ENCODE measurements around the gene TANK.
"Not testable (repeated sequence)": the region's sequence is repeated elsewhere in the genome, so short reads cannot be mapped to it uniquely, and the experiment has no call there.

The TANK gene

DNA sequence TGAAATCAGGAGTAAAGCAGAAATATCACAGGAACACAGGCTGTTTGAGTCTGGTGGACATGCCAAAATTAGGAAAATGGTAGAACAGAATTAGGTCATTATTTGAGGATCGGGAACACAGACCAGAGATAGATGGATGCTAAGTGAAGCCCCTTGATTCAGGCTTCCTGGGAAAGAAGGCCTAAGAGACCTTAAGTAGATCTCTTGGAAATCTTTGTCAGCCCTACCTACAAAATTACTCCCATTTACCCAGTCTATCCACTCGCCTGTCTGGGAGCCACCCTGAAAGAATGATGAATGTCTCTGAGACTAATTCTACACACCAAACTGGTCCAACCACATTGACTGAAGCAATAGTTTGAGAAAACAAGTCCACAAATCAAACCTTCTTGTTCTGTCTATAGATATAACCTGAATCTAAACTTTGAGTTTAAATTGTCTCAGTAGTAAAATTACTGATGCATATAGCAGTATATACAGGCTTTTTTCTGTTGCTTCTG lies 36.6 kb upstream of the TANK start:
- FAIRE-seq (no peak), DNase-seq (ENCODE audit: insufficient read length, low spot score) (no peak)
- no peak for TF ChIP-seq POLR2A (IDR thresholded peaks at IDR 0.05; ENCODE audit: low read depth, low read length)

DNA sequence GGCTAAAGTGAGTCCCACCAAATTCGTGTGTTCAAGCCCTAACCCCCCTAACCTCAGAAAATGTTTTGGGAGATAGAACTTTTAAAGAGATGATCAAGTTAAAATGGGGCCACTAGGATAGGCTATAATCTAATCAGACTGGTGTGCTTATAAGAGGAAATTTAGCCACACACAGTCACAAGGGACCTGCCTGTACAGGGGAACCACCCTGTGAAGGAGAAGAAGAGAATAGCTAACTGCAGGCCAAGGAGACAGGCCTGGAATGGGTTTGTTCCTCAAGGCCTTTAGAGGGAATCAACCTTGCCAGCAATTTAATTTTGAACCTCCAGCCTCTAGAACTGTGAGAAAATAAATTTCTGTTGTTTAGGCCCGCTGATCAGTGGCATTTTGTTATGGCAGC lies 36.0 kb upstream of the TANK start:
- FAIRE-seq (no peak), DNase-seq (ENCODE audit: insufficient read length, low spot score) (no peak)
- TF ChIP-seq POLR2A (IDR thresholded peaks at IDR 0.05; ENCODE audit: low read depth, low read length), result no peak

DNA sequence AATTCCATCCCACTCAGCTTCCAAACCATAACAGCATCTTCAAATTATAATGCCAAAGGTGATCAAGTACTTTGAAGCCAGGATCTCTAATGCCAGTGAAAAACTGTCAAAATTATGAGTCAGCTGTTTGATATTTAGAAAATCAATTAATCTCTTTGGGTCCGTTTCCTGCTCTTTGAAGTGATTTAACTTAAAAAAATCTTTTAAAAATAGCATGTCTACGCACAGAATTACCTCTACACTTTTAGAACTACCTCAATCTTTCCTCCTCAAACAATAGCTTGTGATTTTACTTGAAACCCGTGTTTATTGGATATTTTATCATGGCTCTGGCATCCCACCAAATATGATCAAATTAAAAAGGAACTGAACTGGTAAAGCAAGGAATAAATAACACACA lies 31.3 kb upstream of the TANK start:
- FAIRE-seq, result no peak
- no peak for DNase-seq (ENCODE audit: insufficient read length, low spot score)
- no peak for TF ChIP-seq POLR2A (IDR thresholded peaks at IDR 0.05; ENCODE audit: low read depth, low read length)

DNA sequence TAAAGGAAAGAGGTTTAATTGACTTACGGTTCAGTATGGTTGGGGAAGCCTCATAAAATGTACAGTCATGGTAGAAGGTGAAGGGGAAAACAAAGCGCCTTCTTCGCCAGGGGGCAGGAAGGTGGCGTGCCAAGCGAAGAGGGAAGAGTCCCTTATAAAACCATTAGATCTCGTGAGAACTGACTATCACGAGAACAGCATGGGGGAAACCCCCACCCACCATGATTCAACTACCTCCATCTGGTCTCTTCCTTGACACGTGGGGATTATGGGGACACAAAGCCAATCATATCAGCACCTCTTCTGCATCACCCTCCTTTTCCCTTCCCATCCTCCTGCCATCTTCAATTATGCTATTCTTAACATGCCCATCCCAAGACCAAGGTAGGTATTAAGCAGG lies 29.9 kb upstream of the TANK start:
- FAIRE-seq, result no peak
- TF ChIP-seq POLR2A (IDR thresholded peaks at IDR 0.05; ENCODE audit: low read depth, low read length), result no peak
- DNase-seq (ENCODE audit: insufficient read length, low spot score), result no peak

DNA sequence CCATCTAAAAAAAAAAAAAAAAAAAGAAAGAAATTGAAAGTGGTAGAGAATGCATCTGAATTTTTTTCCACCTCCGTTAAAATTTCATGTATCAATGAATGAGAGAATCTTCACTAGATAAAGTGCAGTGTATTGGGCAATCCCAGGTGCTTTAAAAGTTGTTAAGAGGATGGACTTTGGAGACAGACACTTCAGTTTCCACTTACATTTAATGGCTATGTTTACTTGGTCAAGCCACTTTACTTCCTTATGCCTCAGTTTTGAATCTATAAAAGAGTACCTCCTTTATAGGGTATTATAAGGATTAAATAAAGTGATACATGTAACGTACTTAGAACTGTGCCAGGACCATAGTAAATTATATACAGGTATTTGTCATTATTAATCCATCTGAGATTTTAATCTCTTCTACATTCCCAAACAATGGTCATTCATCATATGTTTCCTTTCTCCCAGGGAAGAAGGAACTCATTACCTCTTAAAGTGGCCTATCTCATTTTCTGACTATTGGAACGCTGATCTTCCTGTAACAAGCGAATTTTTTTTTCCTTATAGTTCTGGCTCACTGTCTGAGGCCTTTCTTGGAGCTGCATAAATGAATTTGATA lies 29.1 kb upstream of the TANK start:
- FAIRE-seq (no peak), DNase-seq (ENCODE audit: insufficient read length, low spot score) (no peak)
- TF ChIP-seq POLR2A (IDR thresholded peaks at IDR 0.05; ENCODE audit: low read depth, low read length), result no peak

DNA sequence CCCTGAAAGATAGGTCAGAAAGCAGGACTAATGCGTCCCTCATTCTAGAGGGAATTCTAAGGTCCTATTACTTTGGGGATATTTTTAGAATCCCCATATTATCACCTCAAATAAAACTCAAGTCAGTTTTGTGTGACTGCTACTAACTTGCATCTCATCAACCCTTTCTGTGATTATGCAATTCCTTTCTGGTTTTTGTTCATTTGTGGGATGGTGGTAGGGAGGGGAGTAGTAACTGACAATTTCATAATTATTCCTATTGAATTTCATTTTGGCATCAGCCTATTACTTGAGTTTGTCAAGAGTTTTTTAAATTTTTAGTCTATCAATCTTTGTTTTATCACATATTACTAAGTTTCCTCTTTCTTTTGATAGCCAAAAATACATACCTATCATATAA lies 28.4 kb upstream of the TANK start:
- FAIRE-seq (no peak), DNase-seq (ENCODE audit: insufficient read length, low spot score) (no peak)
- TF ChIP-seq POLR2A (IDR thresholded peaks at IDR 0.05; ENCODE audit: low read depth, low read length), result no peak

DNA sequence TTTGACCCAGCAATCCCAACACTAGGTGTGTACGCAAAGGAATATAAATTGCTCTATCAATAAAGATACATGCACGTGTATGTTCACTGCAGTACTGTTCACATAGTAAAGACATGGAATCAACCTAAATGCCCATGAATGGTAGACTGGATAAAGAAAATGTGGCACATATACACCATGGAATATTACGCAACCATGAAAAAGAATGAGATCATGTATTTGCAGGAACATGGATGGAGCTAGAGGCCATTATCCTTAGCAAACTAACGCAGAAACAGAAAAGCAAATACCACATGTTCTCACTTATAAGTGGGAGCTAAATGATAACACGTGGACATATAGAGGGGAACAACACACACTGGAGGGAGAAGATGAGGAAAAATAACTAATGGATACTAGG lies 27.8 kb upstream of the TANK start:
- FAIRE-seq; DNase-seq (ENCODE audit: insufficient read length, low spot score): not testable (repeated sequence)

DNA sequence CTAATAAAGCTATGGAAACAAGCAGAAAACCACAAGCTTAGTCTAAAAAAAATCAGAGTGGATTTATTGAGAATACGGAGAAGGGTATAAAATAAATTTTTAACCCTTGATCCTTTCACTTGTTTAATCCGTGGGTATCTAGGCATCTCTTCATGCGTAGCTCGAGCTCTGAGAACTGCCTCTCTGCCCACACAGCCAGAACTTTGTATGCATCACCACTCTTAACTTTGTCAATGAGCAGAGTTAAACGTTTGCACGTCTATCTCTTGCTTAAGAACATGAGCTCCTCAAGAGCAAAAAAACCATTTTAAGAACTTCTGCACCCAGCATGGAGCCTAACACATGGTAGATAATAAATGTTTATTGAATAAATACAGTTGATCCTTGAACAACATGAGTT lies 26.9 kb upstream of the TANK start:
- FAIRE-seq, result no peak

DNA sequence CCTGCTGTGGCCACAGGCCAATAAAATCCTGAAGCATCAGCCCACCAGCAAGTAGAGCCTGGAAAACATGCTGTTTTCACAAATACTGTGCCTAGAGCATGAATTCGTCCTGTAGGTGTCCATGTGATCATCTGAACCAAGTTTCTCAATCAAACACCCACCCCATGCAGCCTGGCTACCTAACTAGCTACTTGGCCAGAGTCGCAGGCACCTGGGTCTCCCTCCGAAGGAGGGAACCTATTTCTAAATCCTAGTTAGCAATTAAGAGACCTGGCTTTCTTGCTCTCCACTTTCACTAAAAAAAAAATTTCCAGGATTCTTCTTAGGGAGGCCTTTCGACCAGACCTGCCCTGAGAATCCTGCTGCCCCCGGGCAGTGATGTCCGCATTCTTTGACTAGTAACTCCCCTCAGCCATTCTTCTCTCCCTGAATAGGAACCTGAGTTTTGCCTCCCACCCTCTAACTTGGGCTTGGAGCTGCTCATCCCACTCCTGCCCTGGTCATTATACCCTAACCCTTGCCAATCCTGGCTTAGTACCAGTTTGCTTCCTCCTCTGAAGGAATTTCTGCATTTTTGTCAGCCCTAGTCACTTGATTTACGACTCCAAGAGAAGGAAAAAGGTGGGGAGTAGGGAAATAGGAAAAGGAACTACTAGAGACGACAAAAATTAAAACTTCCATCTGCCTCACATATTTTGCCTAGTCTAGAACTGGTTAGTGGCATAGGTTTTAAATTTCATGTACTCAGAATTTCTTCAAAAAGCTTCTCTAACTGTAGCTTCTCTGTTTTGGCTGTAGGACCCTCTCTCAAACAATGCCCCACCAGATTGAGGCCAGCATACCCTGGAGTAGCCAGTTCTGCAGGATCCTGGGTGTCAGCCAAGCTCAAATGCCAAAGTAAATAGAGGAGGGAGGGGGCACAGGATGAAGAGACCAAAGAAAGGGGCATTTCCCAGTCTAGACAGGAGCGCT lies 25.4 kb upstream of the TANK start:
- DNase-seq (ENCODE audit: insufficient read length, low spot score), result peak; percentile 23
- no peak for TF ChIP-seq POLR2A (IDR thresholded peaks at IDR 0.05; ENCODE audit: low read depth, low read length)
- FAIRE-seq, result peak; percentile 89

More for the DNA sequence above, 26.9 kb upstream of the TANK start:
- no peak for TF ChIP-seq POLR2A (IDR thresholded peaks at IDR 0.05; ENCODE audit: low read depth, low read length)
- no peak for DNase-seq (ENCODE audit: insufficient read length, low spot score)

DNA sequence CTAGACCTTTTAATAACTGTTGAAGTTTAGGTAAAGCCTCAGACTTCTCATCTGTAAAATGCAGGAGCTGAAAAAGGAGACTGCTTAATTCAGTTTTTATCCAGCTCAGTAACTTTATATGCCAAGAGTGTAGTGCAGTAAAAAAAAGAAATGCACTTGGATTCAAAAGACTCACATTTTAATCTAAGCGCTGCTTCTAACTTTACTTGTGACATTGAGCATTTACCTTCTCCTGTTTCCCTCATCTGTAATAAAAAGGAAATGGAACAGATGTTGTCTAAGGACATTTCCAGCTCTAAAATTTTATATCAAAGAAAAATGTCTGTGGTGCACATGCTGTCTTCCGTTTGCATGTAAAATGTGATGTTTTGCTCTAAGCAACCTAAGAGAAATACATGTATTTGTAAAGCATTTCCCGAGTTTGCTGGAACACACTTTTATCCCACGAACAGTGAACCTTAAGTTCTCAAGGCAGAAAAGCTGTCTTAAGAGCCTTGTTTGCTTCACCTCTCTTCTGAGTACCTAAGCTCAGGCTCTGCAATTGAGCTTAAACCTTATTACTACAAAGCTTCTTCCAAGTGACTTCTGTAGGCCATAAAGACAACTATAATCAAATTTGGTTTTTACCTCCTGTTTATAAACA lies 24.2 kb upstream of the TANK start:
- DNase-seq (ENCODE audit: insufficient read length, low spot score), result no peak
- TF ChIP-seq POLR2A (IDR thresholded peaks at IDR 0.05; ENCODE audit: low read depth, low read length), result no peak
- FAIRE-seq, result no peak

DNA sequence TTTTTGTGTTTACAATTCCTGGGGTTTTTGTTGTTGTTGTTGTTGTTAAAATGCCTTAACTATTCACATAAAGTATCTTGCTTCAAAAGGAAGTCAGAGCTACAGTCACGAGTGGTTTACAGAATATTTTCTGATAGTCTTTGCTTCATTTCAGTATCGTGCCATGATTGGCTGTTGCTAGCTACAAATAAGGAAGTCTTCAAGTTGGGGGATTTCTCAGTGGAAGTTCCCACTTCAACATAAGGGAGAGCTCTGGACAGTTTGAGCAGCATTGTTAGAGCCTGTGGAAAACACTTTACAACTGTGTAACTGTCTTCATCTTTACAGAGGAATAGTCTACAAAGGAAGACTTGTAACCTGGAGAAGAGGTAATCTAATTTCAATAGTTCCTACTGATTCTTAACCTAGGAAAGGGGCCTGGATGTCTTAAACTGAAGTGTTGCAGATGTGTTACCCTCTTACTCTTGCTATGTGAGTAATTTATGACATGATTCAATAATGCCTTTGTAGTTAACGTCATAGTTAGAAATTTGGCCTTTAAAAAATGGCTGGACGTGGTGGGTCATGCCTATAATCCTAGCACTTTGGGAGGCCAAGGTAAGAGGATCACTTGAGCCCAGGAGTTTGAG lies 23.4 kb upstream of the TANK start:
- FAIRE-seq (peak; percentile 83), DNase-seq (ENCODE audit: insufficient read length, low spot score) (no peak)
- TF ChIP-seq POLR2A (IDR thresholded peaks at IDR 0.05; ENCODE audit: low read depth, low read length), result no peak

DNA sequence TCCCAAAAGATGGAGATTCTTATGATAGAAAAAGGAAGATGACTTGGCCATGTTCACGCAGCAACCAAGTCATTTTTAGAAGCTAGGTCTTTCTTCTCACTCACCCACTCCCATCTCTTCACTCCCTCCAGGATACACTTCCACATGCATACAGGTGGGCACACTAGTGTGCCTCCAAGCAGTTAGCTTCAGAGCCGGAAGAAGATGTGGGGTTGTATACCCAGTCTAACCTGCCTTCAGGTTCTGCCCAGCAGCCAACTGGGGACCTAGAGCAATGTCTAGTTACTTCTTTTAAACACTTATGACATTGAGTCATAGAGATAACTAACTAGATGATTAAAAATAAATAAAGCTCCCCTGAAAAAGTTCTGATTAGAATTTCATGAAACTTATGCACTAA lies 21.8 kb upstream of the TANK start:
- FAIRE-seq, result no peak
- DNase-seq (ENCODE audit: insufficient read length, low spot score), result no peak
- TF ChIP-seq POLR2A (IDR thresholded peaks at IDR 0.05; ENCODE audit: low read depth, low read length), result no peak

DNA sequence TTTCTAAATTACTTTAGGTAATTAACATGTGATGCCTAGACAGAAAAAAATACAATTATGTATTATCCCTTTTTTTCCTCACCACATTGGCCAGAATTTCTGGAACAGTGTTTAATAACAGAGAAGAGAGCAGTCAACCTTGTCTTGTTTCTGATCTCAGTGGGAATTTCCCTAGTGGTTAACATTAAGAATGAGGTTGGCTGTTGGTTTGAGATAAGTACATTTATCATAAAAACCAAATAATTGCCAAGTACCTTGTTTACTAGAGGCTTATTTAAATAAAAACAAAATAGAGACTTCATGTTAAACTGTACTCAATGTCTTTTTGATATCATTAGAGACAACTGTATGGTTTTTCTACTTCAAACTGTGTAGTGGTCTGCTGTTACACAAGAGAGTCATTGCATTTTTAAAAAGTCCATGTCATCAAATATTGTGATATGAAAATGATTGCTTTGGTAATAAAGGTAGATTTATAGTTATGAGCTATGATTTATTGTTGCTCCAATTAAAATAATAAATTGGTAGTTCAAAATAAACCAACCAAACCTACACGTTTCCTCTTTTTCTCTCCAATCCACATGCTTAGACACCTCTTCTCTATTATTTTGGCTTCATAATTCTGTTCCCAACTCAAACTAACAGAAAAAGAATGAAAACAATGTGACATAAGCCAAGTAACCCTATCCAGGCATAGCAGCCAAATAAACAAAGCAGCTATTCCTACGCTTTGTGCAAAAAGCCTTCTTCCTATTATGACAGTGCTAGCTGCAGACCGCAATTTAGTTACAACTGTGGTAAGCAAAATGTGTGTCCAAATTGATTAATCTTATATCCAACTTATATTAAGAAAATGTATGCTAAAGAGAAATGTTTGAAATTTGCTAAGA lies 20.9 kb upstream of the TANK start:
- FAIRE-seq, result peak; percentile 15
- TF ChIP-seq POLR2A (IDR thresholded peaks at IDR 0.05; ENCODE audit: low read depth, low read length), result no peak

More for the DNA sequence above, 20.9 kb upstream of the TANK start:
- DNase-seq (ENCODE audit: insufficient read length, low spot score), result no peak

All from H54 (cell line).